Measurements from ENCODE around the gene BRD7.

- TF ChIP-seq, protein P1, sequence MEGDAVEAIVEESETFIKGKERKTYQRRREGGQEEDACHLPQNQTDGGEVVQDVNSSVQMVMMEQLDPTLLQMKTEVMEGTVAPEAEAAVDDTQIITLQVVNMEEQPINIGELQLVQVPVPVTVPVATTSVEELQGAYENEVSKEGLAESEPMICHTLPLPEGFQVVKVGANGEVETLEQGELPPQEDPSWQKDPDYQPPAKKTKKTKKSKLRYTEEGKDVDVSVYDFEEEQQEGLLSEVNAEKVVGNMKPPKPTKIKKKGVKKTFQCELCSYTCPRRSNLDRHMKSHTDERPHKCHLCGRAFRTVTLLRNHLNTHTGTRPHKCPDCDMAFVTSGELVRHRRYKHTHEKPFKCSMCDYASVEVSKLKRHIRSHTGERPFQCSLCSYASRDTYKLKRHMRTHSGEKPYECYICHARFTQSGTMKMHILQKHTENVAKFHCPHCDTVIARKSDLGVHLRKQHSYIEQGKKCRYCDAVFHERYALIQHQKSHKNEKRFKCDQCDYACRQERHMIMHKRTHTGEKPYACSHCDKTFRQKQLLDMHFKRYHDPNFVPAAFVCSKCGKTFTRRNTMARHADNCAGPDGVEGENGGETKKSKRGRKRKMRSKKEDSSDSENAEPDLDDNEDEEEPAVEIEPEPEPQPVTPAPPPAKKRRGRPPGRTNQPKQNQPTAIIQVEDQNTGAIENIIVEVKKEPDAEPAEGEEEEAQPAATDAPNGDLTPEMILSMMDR (IDR thresholded peaks at IDR 0.05 in 4 of 5, conservative IDR thresholded peaks at IDR 0.05 in 1 of 5): no peak
- no peak for TF ChIP-seq POLR2A (IDR thresholded peaks at IDR 0.05)
Observed at GRCh38 chr16:50293041-50293783, 75.6 kb downstream of the BRD7 start.

Measured in gastrocnemius medialis (tissue), 4 donors.